Inferior parietal cortex (tissue), 1 donor: ENCODE measurements around the gene PLCXD3.
"Not testable (repeated sequence)": the region's sequence is repeated elsewhere in the genome, so short reads cannot be mapped to it uniquely, and the experiment has no call there.

Source experiments
- DNase-seq: peaks from one replicate; pipeline ENCODE4 v3.0.0-alpha.2; 2016; ENCODE audit errors: extremely low spot score

Gene PLCXD3

DNA sequence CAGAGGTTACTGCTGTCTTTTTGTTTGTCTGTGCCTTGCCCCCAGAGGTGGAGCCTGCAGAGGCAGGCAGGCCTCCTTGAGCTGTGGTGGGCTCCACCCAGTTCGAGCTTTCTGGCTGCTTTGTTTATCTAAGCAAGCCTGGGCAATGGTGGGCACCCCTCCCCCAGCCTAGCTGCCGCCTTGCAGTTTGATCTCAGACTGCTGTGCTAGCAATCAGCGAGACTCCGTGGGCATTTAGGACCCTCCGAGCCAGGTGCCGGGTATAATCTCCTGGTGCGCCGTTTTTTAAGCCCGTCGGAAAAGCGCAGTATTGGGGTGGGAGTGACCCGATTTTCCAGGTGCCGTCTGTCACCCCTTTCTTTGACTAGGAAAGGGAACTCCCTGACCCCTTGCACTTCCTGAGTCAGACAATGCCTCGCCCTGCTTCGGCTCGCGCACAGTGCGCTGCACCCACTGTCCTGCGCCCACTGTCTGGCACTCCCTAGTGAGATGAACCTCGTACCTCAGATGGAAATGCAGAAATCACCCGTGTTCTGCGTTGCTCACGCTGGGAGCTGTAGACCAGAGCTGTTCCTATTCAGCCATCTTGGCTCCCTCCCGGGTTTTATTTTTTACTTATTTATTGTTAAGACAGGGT, 16.8 kb downstream of the PLCXD3 start:
- DNase-seq: not testable (repeated sequence)

- no peak for DNase-seq
Measured at GRCh38 chr5:41485533-41485932, 24.9 kb downstream of the PLCXD3 start.

DNA sequence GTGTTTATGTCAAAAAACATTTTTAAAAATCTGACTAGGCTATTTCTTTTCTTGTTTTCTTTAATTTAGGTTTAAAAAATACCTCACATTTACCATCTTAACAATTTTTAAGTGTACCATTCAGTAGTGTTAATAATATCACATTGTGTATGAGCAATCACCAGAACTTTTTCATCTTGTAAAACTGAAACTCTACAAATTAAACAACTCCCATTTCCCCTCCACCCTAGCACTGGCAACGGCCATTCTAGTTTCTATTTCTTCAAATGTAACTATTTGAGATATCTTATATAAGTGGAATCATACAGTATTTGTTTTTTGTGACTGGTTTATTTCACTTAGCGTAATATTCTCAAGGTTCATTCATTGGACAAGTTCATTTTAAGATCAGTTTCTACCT, 27.7 kb downstream of the PLCXD3 start:
- no peak for DNase-seq

- DNase-seq: no peak
Measured at GRCh38 chr5:41482173-41482572, 28.2 kb downstream of the PLCXD3 start.

DNA sequence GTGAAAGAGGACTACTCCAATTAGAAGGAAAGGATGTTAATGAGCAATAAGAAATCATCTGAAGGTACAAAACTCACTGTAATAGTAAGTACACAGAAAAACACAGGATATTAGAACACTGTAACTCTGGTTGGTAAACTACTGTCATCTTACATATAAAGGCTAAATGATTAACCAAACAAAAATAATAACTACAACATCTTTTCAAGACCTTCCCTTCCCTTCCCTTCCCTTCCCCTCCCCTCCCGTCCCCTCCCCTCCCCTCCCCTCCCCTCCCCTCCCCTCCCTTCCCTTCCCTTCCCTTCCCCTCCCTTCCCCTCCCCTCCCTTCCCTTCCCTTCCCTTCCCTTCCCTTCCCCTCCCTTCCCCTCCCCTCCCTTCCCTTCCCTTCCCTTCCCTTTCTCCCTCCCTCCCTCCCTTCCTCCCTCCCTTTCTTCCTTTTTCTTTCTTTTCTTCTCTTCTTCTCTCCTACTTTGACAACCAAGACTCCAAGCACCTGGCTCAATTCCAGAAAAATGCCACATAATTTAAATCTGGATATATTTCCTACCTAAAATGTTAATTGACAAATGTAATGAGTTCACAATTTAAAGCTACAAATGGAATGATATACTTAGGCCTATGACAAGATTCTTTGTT, 38.7 kb downstream of the PLCXD3 start:
- DNase-seq: not testable (repeated sequence)

DNA sequence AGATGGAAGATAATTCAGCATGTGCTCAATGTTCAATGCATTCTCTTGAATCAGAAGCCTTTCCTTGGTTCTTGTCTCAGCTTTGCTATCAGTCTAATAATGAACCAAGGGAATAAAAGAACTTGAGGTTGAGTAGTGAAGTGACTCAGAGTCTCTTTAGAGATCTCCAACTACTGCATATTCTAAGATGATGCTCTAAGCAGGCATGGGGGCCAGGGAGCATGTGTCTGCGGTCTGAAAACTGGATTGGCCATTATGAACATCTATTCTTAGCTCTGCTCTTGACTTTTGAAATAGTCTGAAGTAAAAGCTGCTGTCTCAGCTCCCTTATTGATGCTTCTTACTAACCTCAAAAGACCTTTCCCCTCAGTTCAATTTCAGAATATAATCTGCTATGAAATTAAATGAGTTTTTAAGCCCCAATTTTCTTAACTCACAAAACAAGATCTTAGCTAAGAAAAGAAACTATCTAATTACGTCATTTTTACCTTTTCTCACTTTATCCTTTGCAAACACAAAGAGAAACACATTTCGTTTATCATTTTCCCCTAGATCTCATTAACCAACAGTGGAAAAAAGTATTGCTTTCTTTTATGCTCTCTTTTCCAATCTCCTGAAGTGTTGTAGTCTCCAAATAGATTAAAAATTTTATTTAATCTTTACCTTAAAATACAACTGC, 44.8 kb downstream of the PLCXD3 start:
- no peak for DNase-seq

DNA sequence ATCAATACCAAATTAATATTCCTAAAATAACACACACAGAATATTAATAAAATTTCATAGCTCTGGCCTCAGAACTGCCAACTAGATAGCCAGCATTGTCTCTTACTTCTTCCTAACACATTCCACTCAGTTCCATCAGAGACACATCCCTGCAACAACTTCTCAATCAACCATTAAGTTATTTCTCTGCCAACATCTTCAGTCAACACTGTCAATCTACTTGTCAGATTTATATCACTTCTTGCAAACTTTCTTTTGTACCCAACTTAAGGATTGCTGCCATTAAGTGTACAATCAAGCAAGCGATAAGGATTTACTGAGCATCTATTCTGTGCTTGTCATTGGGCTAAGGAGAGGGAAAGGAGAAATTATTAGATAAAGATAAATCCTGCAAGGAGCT, 50.8 kb downstream of the PLCXD3 start:
- no peak for DNase-seq

DNA sequence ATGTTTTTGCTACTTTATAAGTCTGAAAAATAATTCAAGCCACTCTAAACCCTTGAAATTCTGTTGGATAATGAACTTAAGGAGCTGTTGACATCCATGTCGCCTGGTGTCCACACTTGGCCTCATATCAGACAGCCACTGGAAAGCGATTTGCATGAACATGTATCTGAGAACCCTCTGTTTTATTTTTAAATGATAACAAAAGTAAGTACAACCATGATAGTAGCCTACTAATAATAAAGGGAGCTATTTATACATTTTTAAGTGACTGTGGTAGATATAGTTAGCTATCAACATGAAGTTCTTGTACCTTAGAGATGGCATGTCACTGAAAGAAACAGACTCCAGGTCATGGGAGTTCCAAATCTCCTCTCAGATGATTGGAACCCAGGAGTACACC, 53.3 kb downstream of the PLCXD3 start:
- DNase-seq: no peak

DNA sequence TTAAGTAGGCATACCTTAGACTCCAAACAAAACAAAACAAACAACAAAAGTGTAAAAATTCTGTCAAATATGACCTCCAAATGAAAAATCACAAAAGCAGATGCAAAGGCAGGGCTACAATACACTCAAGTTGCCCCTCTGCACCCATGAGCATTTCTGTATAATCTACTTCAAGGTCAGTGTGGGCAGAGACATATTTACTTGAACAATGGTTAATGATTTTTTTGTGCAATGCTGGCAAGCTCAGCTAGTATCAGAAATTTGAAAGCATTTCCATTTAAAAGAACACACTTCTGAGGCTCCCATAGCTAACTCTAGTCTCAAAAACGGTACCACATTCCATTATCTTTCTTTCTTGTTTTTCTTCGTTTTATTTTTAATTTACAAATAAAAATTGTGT, 57.9 kb downstream of the PLCXD3 start:
- DNase-seq: no peak

DNA sequence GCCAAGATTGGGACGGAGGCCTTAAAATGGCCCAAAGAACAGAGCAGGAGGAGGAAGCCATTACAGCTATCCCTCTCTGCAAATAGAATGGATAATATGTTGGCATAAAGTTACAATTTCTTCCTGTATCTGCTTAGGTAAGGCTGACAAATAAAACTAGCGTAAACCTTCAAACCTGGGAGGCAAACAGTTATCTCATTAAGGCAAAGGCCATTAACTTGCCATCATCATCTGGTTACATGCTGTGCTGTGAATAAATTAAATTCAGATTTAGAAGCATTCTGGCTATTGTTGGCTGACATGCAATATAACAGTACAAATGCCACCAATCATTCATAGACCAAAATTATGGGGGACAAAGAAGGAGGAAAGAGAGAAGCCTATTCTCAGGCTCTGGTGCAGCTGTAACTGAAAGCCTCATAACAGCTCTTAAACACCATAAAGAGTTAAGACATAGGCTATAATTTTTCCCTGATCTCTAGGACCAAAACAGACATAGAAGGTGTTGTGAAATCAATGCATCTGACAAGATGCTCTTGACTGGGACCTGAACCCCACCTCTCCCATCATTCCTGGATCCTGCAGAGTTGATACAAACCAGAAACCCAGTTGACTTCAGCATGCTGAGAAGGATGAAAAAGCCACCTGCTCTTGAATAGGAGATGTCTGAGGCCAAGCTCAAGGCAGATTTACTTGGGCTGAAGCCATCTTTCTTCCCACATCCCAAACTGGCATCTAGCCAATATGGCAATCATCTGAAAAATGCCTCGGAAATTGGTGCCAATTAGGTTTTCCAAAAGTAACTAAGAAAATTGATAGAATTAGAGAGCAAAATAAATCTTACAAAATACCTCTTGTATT, 62.5 kb downstream of the PLCXD3 start:
- no peak for DNase-seq

- no peak for DNase-seq
Measured at GRCh38 chr5:41445937-41446563, 64.4 kb downstream of the PLCXD3 start.

- no peak for DNase-seq
Measured at GRCh38 chr5:41435276-41435675, 75.1 kb downstream of the PLCXD3 start.

DNA sequence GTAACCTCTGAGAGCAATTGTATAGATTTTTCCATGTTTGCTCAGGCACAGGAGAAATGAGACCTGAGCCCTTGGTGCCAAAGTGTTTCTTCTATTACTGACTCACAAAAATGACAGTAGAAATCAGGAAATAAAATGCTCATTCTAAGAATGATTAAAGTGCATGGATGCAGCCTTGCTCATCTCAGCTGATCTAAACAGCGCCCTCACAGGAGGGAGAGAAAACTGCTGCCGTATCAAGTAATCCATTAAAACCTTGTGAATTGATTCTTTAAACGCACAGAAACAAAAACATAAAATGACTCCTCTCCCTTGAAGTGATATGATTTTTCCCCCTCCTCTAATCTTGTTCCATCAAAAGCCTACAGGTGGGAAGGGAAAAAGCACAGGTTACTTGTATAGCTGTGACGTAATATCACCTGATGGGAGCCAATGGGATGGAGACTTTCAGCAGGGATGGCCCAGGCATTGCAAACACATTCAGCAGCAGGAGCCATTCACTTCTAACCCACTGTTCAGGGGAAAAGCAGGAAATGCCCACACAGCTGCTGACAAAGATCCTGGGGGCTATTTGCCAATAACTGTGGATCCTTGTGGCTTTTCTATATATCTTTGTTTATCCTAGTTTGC, 76.7 kb downstream of the PLCXD3 start:
- DNase-seq: no peak

DNA sequence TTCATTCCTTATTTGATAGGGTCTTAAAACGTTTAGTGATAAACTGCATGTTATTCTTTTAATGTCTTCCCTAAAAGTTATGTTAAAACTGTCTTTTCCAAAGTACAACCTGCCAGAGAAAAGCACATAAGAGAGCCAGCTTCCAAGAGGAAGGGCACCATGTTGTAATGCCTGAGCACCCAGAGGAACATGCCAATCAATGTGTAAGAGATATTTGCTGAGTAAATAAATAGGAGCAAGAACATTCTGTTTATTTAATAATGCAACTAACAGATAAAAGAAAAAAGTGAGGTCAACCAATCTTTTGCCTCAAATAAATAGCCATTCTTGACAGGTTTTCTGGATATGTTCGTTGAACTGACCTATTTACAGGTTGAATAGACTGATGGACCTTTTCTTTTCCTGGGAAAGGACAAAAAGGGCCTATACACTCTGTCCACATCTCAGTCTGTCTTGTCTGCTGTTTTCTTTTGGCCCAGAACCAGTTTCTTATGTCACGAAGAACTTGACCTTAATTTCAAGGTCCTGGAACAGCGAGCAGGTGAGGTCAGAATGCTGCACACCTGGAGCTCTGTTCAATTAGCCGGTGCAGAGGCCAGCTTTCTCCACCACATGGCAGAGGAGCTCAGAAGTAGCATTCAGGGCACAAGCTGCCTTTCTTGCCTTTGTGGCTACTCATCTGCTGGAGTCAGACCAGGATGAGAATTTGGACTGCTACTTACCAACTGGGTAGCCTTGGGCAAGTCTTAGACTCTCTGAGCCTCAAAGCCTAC, 77.7 kb downstream of the PLCXD3 start:
- DNase-seq: no peak

GRCh38 chr5:41427505-41427904, 82.9 kb downstream of the PLCXD3 start:
- DNase-seq: no peak

GRCh38 chr5:41425736-41426135, 84.7 kb downstream of the PLCXD3 start:
- DNase-seq: no peak

- no peak for DNase-seq
Measured at GRCh38 chr5:41420492-41421067, 89.8 kb downstream of the PLCXD3 start.

DNA sequence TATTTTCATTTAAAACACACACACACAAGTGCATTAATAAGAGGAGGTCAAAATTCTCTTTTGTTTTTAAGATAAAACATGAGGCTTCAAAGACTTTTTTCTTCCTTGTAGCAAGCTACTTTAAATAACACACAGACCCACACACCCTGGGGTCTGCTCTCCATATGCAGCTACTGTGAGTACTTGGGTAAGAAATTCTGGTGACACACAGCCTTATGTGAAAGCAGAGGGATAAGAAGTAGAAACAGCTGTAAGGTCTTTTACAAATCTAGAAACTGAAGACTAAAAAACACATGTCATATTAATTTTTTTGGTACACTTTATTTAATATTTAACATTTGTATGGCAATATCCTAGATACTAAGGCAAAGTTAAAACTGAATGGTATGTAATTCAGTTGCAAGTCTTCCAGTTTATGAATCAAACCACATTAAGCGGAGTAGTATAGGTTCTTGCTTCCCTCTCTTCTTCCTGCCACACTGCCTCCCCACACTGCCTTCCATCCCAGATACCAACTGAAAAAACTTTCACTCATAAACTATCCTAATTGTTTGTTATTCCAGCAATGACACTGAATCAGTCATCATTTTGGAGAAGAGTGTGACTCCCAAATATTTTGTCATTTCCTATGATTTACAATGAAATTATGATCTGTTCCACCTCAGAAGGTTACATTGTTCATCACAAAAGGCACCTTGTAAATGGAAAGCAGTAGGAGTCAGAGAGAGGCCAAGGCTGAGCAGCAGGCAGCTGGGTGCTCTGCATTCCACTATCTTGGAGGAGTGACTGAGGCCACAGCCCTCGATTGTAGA, 92.0 kb downstream of the PLCXD3 start:
- DNase-seq: no peak

DNA sequence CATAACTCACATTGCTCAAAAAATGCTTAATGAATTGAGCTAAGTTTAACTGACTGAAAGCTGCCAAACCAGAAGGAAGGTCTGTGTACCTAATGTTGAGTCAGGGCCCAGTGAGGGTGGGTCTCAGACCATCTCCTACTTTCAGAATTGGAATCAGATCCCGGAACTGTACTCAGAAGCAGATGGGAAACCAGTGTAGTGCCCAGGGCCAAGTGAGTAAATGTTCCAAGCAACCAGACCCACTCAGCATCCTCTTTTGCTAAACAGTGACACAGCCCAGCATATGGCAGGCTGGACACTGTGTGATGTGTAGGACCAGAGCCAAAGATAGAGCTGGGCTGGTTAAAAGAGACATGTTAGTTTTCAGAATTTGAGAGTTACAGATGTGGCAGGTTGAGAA, 94.1 kb downstream of the PLCXD3 start:
- DNase-seq: no peak
